Fibroblast of skin of scalp (primary cell): ENCODE measurements around the gene LRRN2.

ENCODE experiments used
- DNase-seq: peaks from one replicate; pipeline ENCODE4 v3.0.0-alpha.2; 2013

LRRN2 gene

GRCh38 chr1:204627436-204627835 lies 58.1 kb downstream of the LRRN2 start:
- no peak for DNase-seq

- DNase-seq = no peak
Measured at GRCh38 chr1:204626381-204626780, 59.2 kb downstream of the LRRN2 start.

- no peak for DNase-seq
Measured at GRCh38 chr1:204624631-204625216, 60.8 kb downstream of the LRRN2 start.

GRCh38 chr1:204623894-204624361 lies 61.6 kb downstream of the LRRN2 start:
- DNase-seq = no peak

- DNase-seq = peak; percentile 3
Measured at GRCh38 chr1:204623365-204623893, 62.1 kb downstream of the LRRN2 start.

- DNase-seq = no peak
Measured at GRCh38 chr1:204621996-204622395, 63.5 kb downstream of the LRRN2 start.

GRCh38 chr1:204621396-204621795 lies 64.1 kb downstream of the LRRN2 start:
- DNase-seq = no peak

- DNase-seq = no peak
Measured at GRCh38 chr1:204619721-204620120, 65.8 kb downstream of the LRRN2 start.

GRCh38 chr1:204618148-204618760 lies 67.3 kb downstream of the LRRN2 start:
- no peak for DNase-seq

- DNase-seq = no peak
Measured at GRCh38 chr1:204617256-204618147, 68.0 kb downstream of the LRRN2 start.

GRCh38 chr1:204616641-204617040 lies 68.9 kb downstream of the LRRN2 start:
- no peak for DNase-seq

- no peak for DNase-seq
Measured at GRCh38 chr1:204615881-204616280, 69.7 kb downstream of the LRRN2 start.

GRCh38 chr1:204613636-204614035 lies 71.9 kb downstream of the LRRN2 start:
- no peak for DNase-seq

GRCh38 chr1:204612326-204612725 lies 73.2 kb downstream of the LRRN2 start:
- DNase-seq = no peak

- DNase-seq = no peak
Measured at GRCh38 chr1:204611036-204611435, 74.5 kb downstream of the LRRN2 start.

- no peak for DNase-seq
Measured at GRCh38 chr1:204607910-204608309, 77.6 kb downstream of the LRRN2 start.

- DNase-seq = no peak
Measured at GRCh38 chr1:204605791-204606190, 79.7 kb downstream of the LRRN2 start.

GRCh38 chr1:204602871-204603542 lies 82.5 kb downstream of the LRRN2 start:
- DNase-seq = no peak

GRCh38 chr1:204602111-204602579 lies 83.4 kb downstream of the LRRN2 start:
- no peak for DNase-seq

GRCh38 chr1:204600968-204601367 lies 84.6 kb downstream of the LRRN2 start:
- DNase-seq = no peak

- DNase-seq = no peak
Measured at GRCh38 chr1:204600203-204600602, 85.3 kb downstream of the LRRN2 start.

- no peak for DNase-seq
Measured at GRCh38 chr1:204599596-204599995, 85.9 kb downstream of the LRRN2 start.

GRCh38 chr1:204599098-204599497 lies 86.4 kb downstream of the LRRN2 start:
- no peak for DNase-seq
